ENCODE results near the gene MEX3D. TPM values are rescaled to one million over a fixed set of nuclear protein-coding genes. Genes with fewer than 3 reads are reported as not detected.

Gene MEX3D
- total RNA-seq, 1 donor from 2014 or later = 134 TPM

- H3K4me3 ChIP-seq (ENCODE audit: low read depth, low read length) = no peak overlapping the region
- TF ChIP-seq CTCF (conservative IDR thresholded peaks at IDR 0.05; ENCODE audit: low read depth, low read length) = no peak
- no peak for DNase-seq (ENCODE audit: low read depth)
These were observed 9.9 kb upstream of the MEX3D start for GRCh38 chr19:1577929-1578618.

- TF ChIP-seq CTCF (conservative IDR thresholded peaks at IDR 0.05; ENCODE audit: low read depth, low read length) = no peak
- DNase-seq (ENCODE audit: low read depth) = no peak
- no peak overlapping the region for H3K4me3 ChIP-seq (ENCODE audit: low read depth, low read length)
These were observed 9.2 kb upstream of the MEX3D start for GRCh38 chr19:1577090-1577928.

DNA sequence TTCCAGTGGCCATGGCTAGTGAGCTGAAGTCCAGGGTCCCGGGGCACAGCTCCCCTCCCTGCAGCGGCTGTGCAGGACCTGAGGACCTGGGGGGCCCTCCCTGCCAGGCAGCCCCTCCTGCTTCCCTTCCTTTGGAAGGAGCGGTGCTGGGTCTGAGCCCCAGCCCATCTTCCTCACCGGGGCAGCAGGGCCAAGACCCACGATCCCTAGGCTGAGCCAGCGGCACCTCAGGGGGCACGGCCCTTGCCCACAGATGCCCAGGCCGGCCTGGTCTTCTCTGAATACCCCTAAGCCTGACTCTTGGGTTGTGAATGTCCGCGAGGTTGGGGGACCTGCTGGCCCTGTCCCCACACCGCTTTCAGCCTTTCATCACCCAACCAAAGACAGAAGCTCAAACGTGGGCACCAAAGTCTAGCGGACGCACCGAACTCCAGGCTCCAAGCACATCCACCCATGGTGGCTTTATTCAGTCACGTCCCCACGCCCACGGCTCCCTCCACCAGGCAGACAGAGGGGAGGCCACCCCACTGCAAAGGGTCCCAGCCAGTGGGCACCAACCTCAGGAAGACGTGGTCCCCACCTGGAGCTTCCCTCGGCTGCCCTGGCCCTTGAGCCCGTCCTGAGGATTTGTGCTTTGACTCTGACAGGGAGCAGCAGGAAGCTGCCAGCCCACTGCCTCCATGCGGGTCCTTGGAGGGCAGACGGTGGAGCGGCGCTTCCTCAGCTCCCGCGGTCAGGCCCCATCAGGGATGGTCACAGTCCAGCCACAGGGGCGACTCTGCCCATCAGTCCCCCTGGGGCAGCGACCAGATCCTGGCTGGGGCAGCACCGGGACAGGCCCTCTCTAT, 8.3 kb upstream of the MEX3D start:
- H3K4me3 ChIP-seq (ENCODE audit: low read depth, low read length) = no peak overlapping the region
- no peak for TF ChIP-seq CTCF (conservative IDR thresholded peaks at IDR 0.05; ENCODE audit: low read depth, low read length)
- DNase-seq (ENCODE audit: low read depth) = no peak

DNA sequence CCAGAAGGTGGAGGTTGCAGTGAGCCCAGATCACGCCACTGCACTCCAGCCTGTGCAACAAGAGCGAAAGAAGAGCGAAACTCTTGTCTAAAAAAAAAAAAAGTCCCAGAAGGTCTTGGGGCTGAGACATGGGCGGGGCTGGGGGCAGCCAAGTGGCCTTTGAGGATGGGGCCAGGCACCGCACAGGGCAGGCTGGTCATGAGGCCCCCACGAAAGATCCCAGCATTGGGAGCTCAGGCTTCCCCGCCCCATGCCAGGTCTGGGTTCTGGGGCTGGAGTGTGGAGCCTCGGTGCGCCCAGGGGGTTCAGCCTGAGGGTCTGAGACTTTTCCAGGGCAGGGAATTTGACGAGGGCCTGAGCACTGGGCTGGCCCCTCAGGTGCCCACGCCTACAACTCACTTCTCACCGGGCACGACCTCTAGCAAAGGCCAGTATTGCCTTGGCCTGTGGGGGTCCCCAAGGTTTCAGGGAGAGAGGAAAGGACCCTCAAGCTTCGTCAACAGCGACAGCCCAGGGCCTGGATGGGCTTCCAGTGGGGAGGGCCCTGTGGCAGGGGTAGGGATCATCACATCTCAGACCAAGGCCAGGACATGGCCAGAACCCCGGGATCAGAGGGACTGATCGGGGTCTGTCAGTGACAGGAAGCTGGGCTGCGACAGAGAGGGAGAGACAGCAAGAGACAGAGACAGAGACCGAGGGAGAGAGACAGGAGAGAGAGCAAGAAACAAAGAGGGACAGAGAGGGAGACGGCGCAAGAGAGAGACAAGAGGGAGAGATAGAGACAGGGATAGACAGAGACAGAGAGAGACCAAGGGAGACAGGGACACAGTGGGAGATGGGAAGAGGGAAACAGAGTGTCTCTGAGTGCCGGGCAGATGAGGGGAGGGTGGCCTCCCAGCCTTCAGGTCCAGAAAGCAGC, 7.5 kb upstream of the MEX3D start:
- no peak for DNase-seq (ENCODE audit: low read depth)
- H3K4me3 ChIP-seq (ENCODE audit: low read depth, low read length) = no peak overlapping the region
- no peak for TF ChIP-seq CTCF (conservative IDR thresholded peaks at IDR 0.05; ENCODE audit: low read depth, low read length)

- TF ChIP-seq CTCF (conservative IDR thresholded peaks at IDR 0.05; ENCODE audit: low read depth, low read length) = no peak
- H3K4me3 ChIP-seq (ENCODE audit: low read depth, low read length) = no peak overlapping the region
- no peak for DNase-seq (ENCODE audit: low read depth)
These were observed 6.4 kb upstream of the MEX3D start for GRCh38 chr19:1574354-1575136.

All from epithelial cell of proximal tubule (primary cell).